Measurements from ENCODE around the gene DENND1B. TPM values are rescaled to one million over a fixed set of nuclear protein-coding genes. Genes with fewer than 3 reads are reported as not detected.

Gene DENND1B
- total RNA-seq, 1 experiment from 2014 or later = 6.3 TPM

- H3K56ac ChIP-seq (ENCODE audit: insufficient read length, low read depth, low read length) = no peak overlapping the region
- H3K36me3 Mint-ChIP-seq (ENCODE audit: insufficient read depth in 1 of 3, low read depth in 3 of 3) = no peaks in the 10 kb centered on the region
- H3K9me3 Mint-ChIP-seq = no peaks in the 10 kb centered on the region
- H3K27ac ChIP-seq (ENCODE audit: insufficient read length, low read depth, low read length) = no peak overlapping the region
- H3K4me2 ChIP-seq (ENCODE audit: insufficient read depth, insufficient read length, low read length) = no peak overlapping the region
- no peak overlapping the region for H2BK12ac ChIP-seq (ENCODE audit: insufficient read length, low read depth, low read length)
- no peaks in the 10 kb centered on the region for H3K9me3 ChIP-seq (ENCODE audit: control insufficient read depth, low read depth, low read length)
- no peak overlapping the region for H2BK120ac ChIP-seq (ENCODE audit: low read depth, low read length, poor library complexity, severe bottlenecking)
- no peak overlapping the region for H4K5ac ChIP-seq (ENCODE audit: insufficient read length, low read depth, low read length)
- no peak overlapping the region for H2AFZ ChIP-seq (ENCODE audit: low read length)
- no peaks in the 10 kb centered on the region for H3K4me1 ChIP-seq (ENCODE audit: insufficient read depth, low read length)
- no peak for TF ChIP-seq CTCF (conservative IDR thresholded peaks at IDR 0.05)
- no peaks in the 10 kb centered on the region for H3K79me1 ChIP-seq (ENCODE audit: insufficient read depth, low read depth, low read length, poor library complexity, severe bottlenecking)
- no peaks in the 10 kb centered on the region for H3K79me2 ChIP-seq (ENCODE audit: insufficient read depth, low read length)
- H2BK15ac ChIP-seq (ENCODE audit: low read depth, low read length) = no peak overlapping the region
- peaks cover 0 to 5% of the 10 kb centered on the region in 2 experiments; a peak in 2 of 4 replicates for H3K4me1 Mint-ChIP-seq
- H4K8ac ChIP-seq (replicated peaks; ENCODE audit: insufficient read length, low read depth, low read length) = no peak overlapping the region
- H3K4me3 Mint-ChIP-seq = no peak overlapping the region
- no peak overlapping the region for H3K14ac ChIP-seq (ENCODE audit: insufficient read depth, low read length)
- H3K27ac Mint-ChIP-seq = no peak overlapping the region
- H4K20me1 ChIP-seq (ENCODE audit: control insufficient read depth, insufficient read depth, insufficient read length) = no peaks in the 10 kb centered on the region
- H3K4ac ChIP-seq (ENCODE audit: low read depth, low read length) = no peak overlapping the region
- no peak overlapping the region for H3K18ac ChIP-seq (ENCODE audit: insufficient read length, low read depth, low read length)
- H2AK5ac ChIP-seq (ENCODE audit: insufficient read length, low read length) = no peak overlapping the region
- no peaks in the 10 kb centered on the region for H3K27me3 Mint-ChIP-seq (ENCODE audit: low read depth)
- no peak overlapping the region for H4K91ac ChIP-seq (ENCODE audit: insufficient read length, low read depth, low read length)
- no peak overlapping the region for H3K23ac ChIP-seq (ENCODE audit: insufficient read length, low read depth, low read length)
- H3K27me3 ChIP-seq (ENCODE audit: insufficient read depth, low read length) = no peaks in the 10 kb centered on the region
- H3K9ac ChIP-seq (ENCODE audit: extremely low read depth, insufficient read length, low read length) = no peak overlapping the region
- no peaks in the 10 kb centered on the region for H3K23me2 ChIP-seq (ENCODE audit: insufficient read length, low read depth, low read length, poor library complexity, severe bottlenecking)
- H2BK20ac ChIP-seq (ENCODE audit: low read depth, low read length, poor library complexity, severe bottlenecking) = no peak overlapping the region
- DNase-seq = no peak
- no peak overlapping the region for H2BK5ac ChIP-seq (ENCODE audit: insufficient read length, low read length)
- no peak overlapping the region for H3T11ph ChIP-seq (ENCODE audit: low read length)
These were observed 114.9 kb downstream of the DENND1B start for GRCh38 chr1:197660389-197660788.
